GM18909 (cell line): Measurements from ENCODE around the gene TNIK.
A peak's percentile ranks its signal among the peaks of the same experiment; 100 is the strongest.

Source experiments
- ATAC-seq: cut with Tn5 transposase; IDR thresholded peaks from one replicate; pipeline ENCODE4 v1.9.1; 2021; ENCODE audit warnings: mild to moderate bottlenecking; ENCODE audit not compliant: unreplicated experiment, poor library complexity

Gene TNIK

GRCh38 chr3:171186383-171186782 is 273.8 kb downstream of the TNIK start:
- no peak for ATAC-seq

GRCh38 chr3:171185959-171186358 is 274.2 kb downstream of the TNIK start:
- ATAC-seq = no peak

GRCh38 chr3:171184372-171184771 is 275.8 kb downstream of the TNIK start:
- ATAC-seq = peak; percentile 84

- ATAC-seq = no peak
These were observed 277.2 kb downstream of the TNIK start for GRCh38 chr3:171183042-171183441.

GRCh38 chr3:171181907-171182690 is 278.1 kb downstream of the TNIK start:
- ATAC-seq = no peak

- no peak for ATAC-seq
These were observed 281.5 kb downstream of the TNIK start for GRCh38 chr3:171178714-171179113.

GRCh38 chr3:171177553-171177952 is 282.7 kb downstream of the TNIK start:
- no peak for ATAC-seq

GRCh38 chr3:171177056-171177455 is 283.1 kb downstream of the TNIK start:
- ATAC-seq = no peak

GRCh38 chr3:171176244-171176933 is 283.8 kb downstream of the TNIK start:
- ATAC-seq = no peak

- ATAC-seq = no peak
These were observed 284.4 kb downstream of the TNIK start for GRCh38 chr3:171175741-171176234.

- ATAC-seq = no peak
These were observed 286.5 kb downstream of the TNIK start for GRCh38 chr3:171173736-171174135.

GRCh38 chr3:171172070-171172469 is 288.1 kb downstream of the TNIK start:
- no peak for ATAC-seq

- no peak for ATAC-seq
These were observed 290.3 kb downstream of the TNIK start for GRCh38 chr3:171169866-171170265.

- ATAC-seq = no peak
These were observed 290.8 kb downstream of the TNIK start for GRCh38 chr3:171169443-171169842.

GRCh38 chr3:171168551-171168950 is 291.7 kb downstream of the TNIK start:
- no peak for ATAC-seq

GRCh38 chr3:171168086-171168485 is 292.1 kb downstream of the TNIK start:
- no peak for ATAC-seq

- peak; percentile 37 for ATAC-seq
These were observed 294.2 kb downstream of the TNIK start for GRCh38 chr3:171165983-171166382.

- ATAC-seq = peak; percentile 80
These were observed 294.7 kb downstream of the TNIK start for GRCh38 chr3:171165499-171165921.

- ATAC-seq = no peak
These were observed 296.1 kb downstream of the TNIK start for GRCh38 chr3:171164067-171164465.

- ATAC-seq = no peak
These were observed 296.8 kb downstream of the TNIK start for GRCh38 chr3:171163101-171164066.
